Measurements from ENCODE around the gene POLR2E.

The POLR2E gene

GRCh38 chr19:1080360-1081161 lies 14.6 kb downstream of the POLR2E start:
- TF ChIP-seq SIN3A (IDR thresholded peaks at IDR 0.05; ENCODE audit: borderline replicate concordance, insufficient read depth, low read length) (no peak), REST (IDR thresholded peaks at IDR 0.05; ENCODE audit: insufficient read depth in 1 of 2, low read depth in 2 of 2, low read length in 2 of 2) (no peak), POLR2AphosphoS5 (IDR thresholded peaks at IDR 0.05; ENCODE audit: low read depth, low read length) (no peak), TAF1 (IDR thresholded peaks at IDR 0.05; ENCODE audit: borderline replicate concordance, insufficient read depth, low read length) (no peak), FOXP2 (optimal IDR thresholded peaks at IDR 0.05; ENCODE audit: borderline replicate concordance, extremely low read depth, extremely low read length, insufficient read depth) (no peak)

GRCh38 chr19:1079566-1080111 lies 15.5 kb downstream of the POLR2E start:
- TF ChIP-seq REST (IDR thresholded peaks at IDR 0.05; ENCODE audit: insufficient read depth in 1 of 2, low read depth in 2 of 2, low read length in 2 of 2) (no peak), POLR2AphosphoS5 (IDR thresholded peaks at IDR 0.05; ENCODE audit: low read depth, low read length) (no peak)

- no peak for TF ChIP-seq REST (IDR thresholded peaks at IDR 0.05; ENCODE audit: insufficient read depth in 1 of 2, low read depth in 2 of 2, low read length in 2 of 2)
- TF ChIP-seq TAF1 (IDR thresholded peaks at IDR 0.05; ENCODE audit: borderline replicate concordance, insufficient read depth, low read length) = no peak
- TF ChIP-seq FOXP2 (optimal IDR thresholded peaks at IDR 0.05; ENCODE audit: borderline replicate concordance, extremely low read depth, extremely low read length, insufficient read depth) = no peak
- no peak for TF ChIP-seq SIN3A (IDR thresholded peaks at IDR 0.05; ENCODE audit: borderline replicate concordance, insufficient read depth, low read length)
- no peak for TF ChIP-seq POLR2AphosphoS5 (IDR thresholded peaks at IDR 0.05; ENCODE audit: low read depth, low read length)
Measured at GRCh38 chr19:1076951-1077350, 18.2 kb downstream of the POLR2E start.

GRCh38 chr19:1076046-1076386 lies 19.2 kb downstream of the POLR2E start:
- TF ChIP-seq SIN3A (IDR thresholded peaks at IDR 0.05; ENCODE audit: borderline replicate concordance, insufficient read depth, low read length) (no peak), POLR2AphosphoS5 (IDR thresholded peaks at IDR 0.05; ENCODE audit: low read depth, low read length) (no peak), FOXP2 (optimal IDR thresholded peaks at IDR 0.05; ENCODE audit: borderline replicate concordance, extremely low read depth, extremely low read length, insufficient read depth) (no peak), TAF1 (IDR thresholded peaks at IDR 0.05; ENCODE audit: borderline replicate concordance, insufficient read depth, low read length) (no peak), REST (IDR thresholded peaks at IDR 0.05; ENCODE audit: insufficient read depth in 1 of 2, low read depth in 2 of 2, low read length in 2 of 2) (no peak)
